Pancreas (tissue), 10 donors: ENCODE data around the gene HPX. TPM values are rescaled to one million over a fixed set of nuclear protein-coding genes. Genes with fewer than 3 reads are reported as not detected.

Source experiments
- ATAC-seq, 4 donors: fragments of 200-7000 bp; cut with Tn5 transposase; one replicate each; pipeline versions ENCODE4 v1.8.0 to v1.9.1; 2020; ENCODE audit warnings: mild to moderate bottlenecking in 4 of 4, moderate library complexity in 4 of 4
- DNase-seq, 6 donors: peaks; one replicate each; pipeline ENCODE4 v3.0.0-alpha.2; 2020
- FAIRE-seq: peaks from 2 replicates; lab custom pipeline; 2012; peaks lifted over from hg19 to GRCh38; lab: Jason Lieb, UNC
- H3K27ac ChIP-seq, 4 donors: fragments of 200-600 bp; sonication (generic); 1 replicate in 3 of 4; 2 replicates in 1 of 4; pipeline versions ENCODE4 v1.5.0 to v1.8.0; 2020
- H3K27me3 ChIP-seq, 4 donors: fragments of 200-600 bp; one replicate each; pipeline ENCODE4 v1.8.0; 2021
- H3K36me3 ChIP-seq, 3 donors: fragments of 200-600 bp; sonication (generic) in 1 of 3; one replicate each; pipeline versions ENCODE4 v1.5.0 to v1.8.0; 2020 to 2021
- H3K4me1 ChIP-seq, 3 donors: fragments of 200-600 bp; one replicate each; pipeline ENCODE4 v1.8.0; 2021
- H3K4me3 ChIP-seq, 4 donors: fragments of 200-600 bp; sonication (generic) in 2 of 4; one replicate each; pipeline versions ENCODE4 v1.5.0 to v1.8.0; 2020 to 2021
- H3K9me3 ChIP-seq, 4 donors: fragments of 200-600 bp; one replicate each; pipeline ENCODE4 v1.8.0; 2021
- WGBS, 2 donors: extraction: QIAGEN DNeasy Blood & Tissue Kit; methylation state at CpG; one replicate each; pipeline ENCODE4 v1.1.7; 2013; 5-methylcytosine and 5-hydroxymethylcytosine counted together
- intact Hi-C, 3 donors: fragments of 100-400 bp; cut with DNase I; formaldehyde crosslinking; loops; one replicate each; pipeline versions ENCODE4 v1.11.1 to v1.14.2; 2022
- polyA plus RNA-seq, 2 donors: library from polyadenylated mRNA; stranded (reverse); fragments of 200-250 nt; gene quantifications; one replicate each; pipeline ENCODE4 v1.2.3, GENCODE V29; 2013
- total RNA-seq, 6 donors: library from RNA; stranded (reverse); fragmentation: NEBNext Ultra II Directional in 4 of 6; extraction: Animal tissue kit (Norgen Biotek cat#: 25700) in 4 of 6; gene quantifications; one replicate each; pipeline versions ENCODE4 v1.2.1 to v1.2.4, GENCODE V29; 2021 to 2023
- TF ChIP-seq, protein P1 (sequence below), 4 donors: fragments of 200-600 bp; sonication (generic) in 3 of 4; IDR thresholded peaks; one replicate each; pipeline versions ENCODE4 v1.5.0 to v1.8.0; 2021; ENCODE audit warnings: antibody characterized with exemption in 4 of 4
- donor health status: healthy with polysubstance abuse.
- donor health status: DM: no; HTN: no; CAD: no; lungs with moderate emphysema.
- donor health status: DM: no; HTN: no; CAD: no.
- donor health status: control.
- donor health status: control.
- donor health status: Bipolar disorder and iron deficiency.
- donor health status: DM: yes; HTN: yes; CAD: no.
- donor health status: DM: no; HTN: no; CAD: no.
- donor health status: DM: no; HTN: no; CAD: no.
- donor health status: DM: yes; HTN: yes; CAD: no.

Gene HPX
- total and polyA plus RNA-seq, 8 donors, result 0.91 to 5.2 (median 2.9) TPM

DNA sequence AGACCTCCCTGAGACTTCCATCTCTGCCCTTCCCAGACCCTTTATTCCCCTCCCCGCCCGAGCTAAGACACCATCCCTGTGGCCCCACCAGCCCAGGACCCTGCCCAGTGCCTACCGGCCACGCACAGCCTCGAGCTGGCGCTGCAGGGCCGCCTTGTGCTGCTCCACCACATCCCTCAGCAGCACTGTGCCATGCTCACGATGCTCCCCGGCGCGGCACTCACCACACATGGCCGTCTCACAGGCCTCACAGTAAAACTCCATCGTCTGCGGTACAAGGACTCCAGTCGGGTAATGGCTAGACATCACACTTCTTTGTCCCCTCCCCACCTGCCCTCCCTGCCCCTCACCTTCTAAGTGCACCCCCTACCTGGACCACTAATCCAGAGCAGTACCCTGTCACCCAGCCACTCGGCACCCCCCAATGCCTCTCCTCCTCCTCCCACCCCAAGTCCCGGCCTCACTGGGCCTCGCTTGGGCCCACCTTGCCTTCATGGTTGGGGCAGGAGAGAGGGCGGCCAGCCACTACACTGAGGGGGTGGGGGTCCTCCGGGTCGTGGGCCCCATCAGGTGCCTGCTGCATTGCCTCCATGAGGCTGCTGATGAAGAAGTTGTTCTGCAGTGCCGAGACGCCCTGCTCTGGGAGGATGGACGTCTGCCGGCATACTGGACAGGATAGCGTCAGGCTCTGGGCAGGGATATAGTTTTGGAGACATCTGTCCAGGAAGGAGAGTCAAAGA, 17.0 kb upstream of the HPX start:
- no peaks in the 10 kb centered on the region for H3K27me3 ChIP-seq
- ATAC-seq (no peak), FAIRE-seq (no peak), DNase-seq (peak in 1 of 6 donors; percentile 68)
- H3K27ac ChIP-seq, result peak overlapping the region in 1 of 4 donors; percentile 21
- no peak overlapping the region for H3K4me3 ChIP-seq
- TF ChIP-seq, protein P1, sequence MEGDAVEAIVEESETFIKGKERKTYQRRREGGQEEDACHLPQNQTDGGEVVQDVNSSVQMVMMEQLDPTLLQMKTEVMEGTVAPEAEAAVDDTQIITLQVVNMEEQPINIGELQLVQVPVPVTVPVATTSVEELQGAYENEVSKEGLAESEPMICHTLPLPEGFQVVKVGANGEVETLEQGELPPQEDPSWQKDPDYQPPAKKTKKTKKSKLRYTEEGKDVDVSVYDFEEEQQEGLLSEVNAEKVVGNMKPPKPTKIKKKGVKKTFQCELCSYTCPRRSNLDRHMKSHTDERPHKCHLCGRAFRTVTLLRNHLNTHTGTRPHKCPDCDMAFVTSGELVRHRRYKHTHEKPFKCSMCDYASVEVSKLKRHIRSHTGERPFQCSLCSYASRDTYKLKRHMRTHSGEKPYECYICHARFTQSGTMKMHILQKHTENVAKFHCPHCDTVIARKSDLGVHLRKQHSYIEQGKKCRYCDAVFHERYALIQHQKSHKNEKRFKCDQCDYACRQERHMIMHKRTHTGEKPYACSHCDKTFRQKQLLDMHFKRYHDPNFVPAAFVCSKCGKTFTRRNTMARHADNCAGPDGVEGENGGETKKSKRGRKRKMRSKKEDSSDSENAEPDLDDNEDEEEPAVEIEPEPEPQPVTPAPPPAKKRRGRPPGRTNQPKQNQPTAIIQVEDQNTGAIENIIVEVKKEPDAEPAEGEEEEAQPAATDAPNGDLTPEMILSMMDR (IDR thresholded peaks at IDR 0.05), result no peak
- H3K36me3 ChIP-seq, result peaks cover 0 to 26% (median 5%) of the 10 kb centered on the region in 3 donors
- H3K9me3 ChIP-seq, result no peaks in the 10 kb centered on the region
- no peaks in the 10 kb centered on the region for H3K4me1 ChIP-seq
- 86 to 88% methylated on average over 26 of the region's 26 CpGs for WGBS, 2 donors
- intact Hi-C loops, result no loop called here

DNA sequence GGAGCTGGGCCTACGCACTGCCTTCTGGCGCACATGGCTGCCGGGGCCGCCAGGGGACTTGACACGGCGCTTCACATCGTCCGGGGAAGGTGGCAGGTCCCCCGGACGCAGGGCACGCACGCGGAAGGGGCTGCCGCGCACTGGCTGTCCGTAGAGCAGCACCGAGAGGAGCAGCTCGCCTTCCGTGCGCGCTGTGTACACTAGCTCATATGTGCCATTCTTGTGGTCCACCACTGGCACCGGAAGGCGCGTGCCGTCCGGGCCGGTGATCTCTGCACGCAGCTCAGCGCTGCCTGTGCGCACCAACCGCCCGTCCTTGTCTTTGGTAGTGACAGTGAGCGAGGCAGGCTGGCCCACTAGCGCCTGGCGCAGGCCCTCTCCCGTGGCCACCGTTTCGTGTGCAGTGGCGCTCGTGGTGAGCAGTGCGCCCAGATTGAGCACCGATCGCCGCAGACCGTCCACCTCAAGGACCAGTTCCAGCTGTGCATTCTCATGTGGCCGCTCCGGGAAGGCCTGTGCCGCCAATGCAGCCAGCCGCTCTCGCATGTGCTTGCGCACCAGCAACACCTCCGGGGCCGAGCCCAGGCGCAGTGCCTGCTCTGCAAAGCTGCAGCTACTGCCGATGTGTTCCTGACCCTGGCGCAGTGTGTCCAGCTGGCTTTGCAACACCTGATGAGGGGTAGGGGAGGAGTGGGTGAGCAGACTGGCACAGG, 15.7 kb upstream of the HPX start:
- peak in 1 of 6 donors; percentile 62 for DNase-seq
- intact Hi-C loops, result no loop called here
- TF ChIP-seq, protein P1 (IDR thresholded peaks at IDR 0.05), result no peak
- H3K4me1 ChIP-seq, result no peaks in the 10 kb centered on the region
- WGBS, 2 donors, result 95 to 97% methylated on average over 56 of the region's 56 CpGs
- FAIRE-seq, result no peak
- H3K36me3 ChIP-seq, result peaks cover 0 to 26% (median 5%) of the 10 kb centered on the region in 3 donors
- no peak overlapping the region for H3K4me3 ChIP-seq
- no peak for ATAC-seq
- H3K27ac ChIP-seq, result no peak overlapping the region
- H3K9me3 ChIP-seq, result no peaks in the 10 kb centered on the region
- H3K27me3 ChIP-seq, result no peaks in the 10 kb centered on the region

DNA sequence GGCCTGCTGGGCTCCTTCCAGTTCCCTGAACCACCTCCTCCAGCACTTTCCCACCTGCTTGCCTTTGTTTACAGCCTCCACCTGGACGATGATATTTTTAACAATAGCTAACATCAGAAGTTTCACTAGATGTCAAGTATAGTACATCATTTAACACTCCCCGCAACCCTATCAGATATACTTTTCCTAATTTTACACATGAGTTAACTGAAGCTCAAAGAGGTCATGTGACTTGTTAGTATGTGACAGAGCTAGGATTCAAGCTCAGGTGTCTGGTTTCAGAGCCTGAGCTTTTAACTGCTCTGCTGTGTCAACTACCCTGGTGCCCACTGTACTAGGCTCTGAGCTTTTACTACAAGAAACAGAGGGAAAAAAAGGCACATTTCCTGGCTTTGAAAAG, 14.3 kb upstream of the HPX start:
- TF ChIP-seq, protein P1 (IDR thresholded peaks at IDR 0.05), result no peak
- Histone ChIP-seq H3K9me3 (no peaks in the 10 kb centered on the region), H3K4me1 (no peaks in the 10 kb centered on the region), H3K27me3 (no peaks in the 10 kb centered on the region), H3K27ac (no peak overlapping the region), H3K36me3 (peaks cover 0 to 32% (median 9%) of the 10 kb centered on the region in 3 donors), H3K4me3 (no peak overlapping the region)
- 48 to 64% methylated on average over 2 of the region's 2 CpGs for WGBS, 2 donors
- DNase-seq (no peak), ATAC-seq (peak in 1 of 4 donors; percentile 22), FAIRE-seq (no peak)
- intact Hi-C loops, result no loop called here

DNA sequence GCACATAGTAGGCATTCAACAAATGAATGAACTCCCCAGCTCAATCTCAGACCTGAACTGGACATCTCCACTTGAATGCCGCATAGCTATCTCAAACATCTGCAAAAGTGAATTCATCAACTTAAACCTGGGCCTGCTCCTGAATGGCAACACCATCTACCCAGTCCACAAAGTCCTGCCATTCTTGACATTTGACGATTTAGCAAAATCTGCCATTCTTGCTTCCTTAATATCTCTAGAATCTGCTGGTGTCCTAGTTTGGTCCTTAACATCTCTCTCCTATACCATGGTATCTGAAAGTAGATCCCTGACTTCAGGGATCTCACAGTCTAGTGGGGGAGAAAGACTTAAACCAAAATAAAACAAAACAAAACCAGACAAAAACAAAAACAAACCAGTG, 12.4 kb upstream of the HPX start:
- ATAC-seq (no peak), DNase-seq (no peak), FAIRE-seq (no peak)
- Histone ChIP-seq H3K9me3 (no peaks in the 10 kb centered on the region), H3K4me1 (no peaks in the 10 kb centered on the region), H3K27me3 (no peaks in the 10 kb centered on the region), H3K27ac (no peak overlapping the region), H3K4me3 (no peak overlapping the region), H3K36me3 (peaks cover 0 to 36% (median 9%) of the 10 kb centered on the region in 3 donors)
- TF ChIP-seq, protein P1 (IDR thresholded peaks at IDR 0.05), result no peak
- intact Hi-C loops, result no loop called here
- 85 to 86% methylated on average over 2 of the region's 2 CpGs for WGBS, 2 donors
